Measurements from ENCODE around the gene CBLC. TPM values are rescaled to one million over a fixed set of nuclear protein-coding genes. Genes with fewer than 3 reads are reported as not detected.
A peak's percentile ranks its signal among the peaks of the same experiment; 100 is the strongest.

CBLC gene
- total and polyA plus RNA-seq, 2 experiments from 2014 or later: not detected

DNA sequence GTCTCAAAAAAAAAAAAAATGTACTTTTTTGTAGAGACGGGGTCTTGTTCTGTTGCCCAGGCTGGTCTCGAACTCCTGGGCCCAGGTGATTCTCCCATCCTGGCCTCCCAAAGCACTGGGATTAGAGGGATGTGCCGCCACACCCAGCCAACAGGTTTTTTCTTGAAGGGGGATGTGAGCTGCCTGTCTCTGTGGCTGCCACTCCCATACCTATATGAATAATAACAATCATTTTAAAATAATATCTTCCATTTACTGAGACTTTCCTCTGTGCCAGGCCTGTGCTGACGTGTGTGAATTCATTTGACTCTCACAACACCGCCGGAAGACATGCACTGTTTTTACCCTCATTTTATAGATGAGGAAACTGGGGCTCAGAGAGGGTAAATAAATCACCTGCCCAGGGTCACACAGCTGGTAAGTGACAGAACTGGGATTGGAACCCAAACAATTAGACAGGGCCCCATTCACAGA, 36.4 kb upstream of the CBLC start:
- H4K20me1 ChIP-seq (ENCODE audit: insufficient read depth): no peaks in the 10 kb centered on the region
- H3F3A ChIP-seq (ENCODE audit: insufficient read depth): peaks cover 33% of the 10 kb centered on the region
- H3K4me3 ChIP-seq: no peak overlapping the region
- in situ Hi-C loops (cut with MboI): no loop called here
- H3K79me2 ChIP-seq (ENCODE audit: insufficient read depth): no peaks in the 10 kb centered on the region
- no peaks in the 10 kb centered on the region for H3K9me2 ChIP-seq (ENCODE audit: insufficient read depth)
- no peaks in the 10 kb centered on the region for H3K27me3 ChIP-seq (replicated peaks; ENCODE audit: insufficient read depth)
- peak overlapping the region; percentile 66 for H3K27ac ChIP-seq
- peak overlapping the region; percentile 8 for H3K4me2 ChIP-seq (ENCODE audit: unreplicated experiment)
- peak; percentile 53 for DNase-seq
- H3K36me3 ChIP-seq (ENCODE audit: low read depth): no peaks in the 10 kb centered on the region
- no peaks in the 10 kb centered on the region for H3K9me3 ChIP-seq (ENCODE audit: low read depth)
- no peak overlapping the region for H2AFZ ChIP-seq
- H3K9ac ChIP-seq: peak overlapping the region; percentile 48
- H3K4me1 ChIP-seq (ENCODE audit: insufficient read depth): peaks cover 64% of the 10 kb centered on the region
- 38 to 51% methylated on average over 6 of the region's 6 CpGs for WGBS, 2 experiments (ENCODE audit: low coverage in 1 of 2, low lambda C conversion rate in 2 of 2, missing lambda C conversion rate in 2 of 2)
- TF ChIP-seq EZH2 (IDR thresholded peaks at IDR 0.05; ENCODE audit: insufficient read depth, poor library complexity, severe bottlenecking) (no peak), EZH2phosphoT487 (IDR thresholded peaks at IDR 0.05; ENCODE audit: insufficient read depth, low read depth) (no peak)

- H3K4me3 ChIP-seq: peak overlapping the region; percentile 39
- H3K79me2 ChIP-seq (ENCODE audit: insufficient read depth): no peaks in the 10 kb centered on the region
- peak; percentile 98 for DNase-seq
- TF ChIP-seq EZH2phosphoT487 (IDR thresholded peaks at IDR 0.05; ENCODE audit: insufficient read depth, low read depth): no peak
- TF ChIP-seq EZH2 (IDR thresholded peaks at IDR 0.05; ENCODE audit: insufficient read depth, poor library complexity, severe bottlenecking): no peak
- no peaks in the 10 kb centered on the region for H3K27me3 ChIP-seq (replicated peaks; ENCODE audit: insufficient read depth)
- H3K27ac ChIP-seq: peak overlapping the region; percentile 93
- in situ Hi-C loops (cut with MboI): no loop called here
- peaks cover 62% of the 10 kb centered on the region for H3K4me1 ChIP-seq (ENCODE audit: insufficient read depth)
- no peak overlapping the region for H2AFZ ChIP-seq
- H3K9me2 ChIP-seq (ENCODE audit: insufficient read depth): no peaks in the 10 kb centered on the region
- H3K9ac ChIP-seq: peak overlapping the region; percentile 80
- H3K4me2 ChIP-seq (ENCODE audit: unreplicated experiment): peak overlapping the region; percentile 56
- no peaks in the 10 kb centered on the region for H3K36me3 ChIP-seq (ENCODE audit: low read depth)
- peaks cover 30% of the 10 kb centered on the region for H3F3A ChIP-seq (ENCODE audit: insufficient read depth)
- H3K9me3 ChIP-seq (ENCODE audit: low read depth): no peaks in the 10 kb centered on the region
- WGBS, 2 experiments (ENCODE audit: low coverage in 1 of 2, low lambda C conversion rate in 2 of 2, missing lambda C conversion rate in 2 of 2): 0 to 1% methylated on average over 12 to 13 of the region's 13 CpGs
- no peaks in the 10 kb centered on the region for H4K20me1 ChIP-seq (ENCODE audit: insufficient read depth)
Observed at GRCh38 chr19:44741841-44742329, 35.8 kb upstream of the CBLC start.

DNA sequence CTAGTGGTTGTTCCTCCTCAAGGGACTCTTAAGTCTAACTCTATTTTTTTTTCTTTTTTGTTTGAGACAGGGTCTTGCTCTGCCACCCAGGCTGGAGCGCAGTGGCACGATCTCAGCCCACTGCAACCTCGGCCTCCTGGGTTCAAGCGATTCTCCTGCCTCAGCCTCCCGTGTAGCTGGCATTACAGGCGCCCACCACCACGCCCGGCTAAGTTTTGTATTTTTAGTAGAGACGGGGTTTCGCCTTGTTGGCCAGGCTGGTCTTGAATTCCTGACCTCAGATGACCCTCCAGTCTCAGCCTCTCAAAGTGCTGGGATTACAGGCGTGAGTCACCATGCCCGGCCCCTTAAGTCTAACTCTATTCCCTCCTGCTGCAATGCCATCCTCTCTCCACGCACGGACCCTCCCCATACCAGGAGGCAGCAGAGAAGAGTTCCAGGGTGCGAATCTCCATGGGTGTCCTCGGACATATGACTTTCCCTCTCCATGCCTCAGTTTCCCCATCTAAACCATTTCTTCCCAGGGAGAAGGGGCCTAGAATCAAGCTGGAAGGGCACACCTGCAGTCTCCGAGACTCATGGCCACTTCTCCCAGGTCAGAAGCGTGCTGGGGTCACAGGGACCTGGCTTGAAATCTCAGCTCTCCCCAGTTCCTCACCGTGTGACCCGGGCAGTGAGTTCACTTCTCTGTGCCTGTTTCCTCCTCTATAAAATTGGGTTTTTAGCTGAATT, 35.2 kb upstream of the CBLC start:
- Histone ChIP-seq H3K36me3 (ENCODE audit: low read depth) (no peaks in the 10 kb centered on the region), H3K4me3 (peak overlapping the region; percentile 39), H3K27ac (peak overlapping the region; percentile 93), H3K9me2 (ENCODE audit: insufficient read depth) (no peaks in the 10 kb centered on the region), H2AFZ (no peak overlapping the region), H3K9ac (peak overlapping the region; percentile 80), H3K27me3 (replicated peaks; ENCODE audit: insufficient read depth) (no peaks in the 10 kb centered on the region), H3F3A (ENCODE audit: insufficient read depth) (peaks cover 26% of the 10 kb centered on the region), H3K79me2 (ENCODE audit: insufficient read depth) (no peaks in the 10 kb centered on the region), H3K4me2 (ENCODE audit: unreplicated experiment) (peak overlapping the region; percentile 56), H4K20me1 (ENCODE audit: insufficient read depth) (no peaks in the 10 kb centered on the region), H3K4me1 (ENCODE audit: insufficient read depth) (peaks cover 59% of the 10 kb centered on the region), H3K9me3 (ENCODE audit: low read depth) (no peaks in the 10 kb centered on the region)
- TF ChIP-seq EZH2 (IDR thresholded peaks at IDR 0.05; ENCODE audit: insufficient read depth, poor library complexity, severe bottlenecking): no peak
- TF ChIP-seq EZH2phosphoT487 (IDR thresholded peaks at IDR 0.05; ENCODE audit: insufficient read depth, low read depth): no peak
- DNase-seq: peak; percentile 68
- in situ Hi-C loops (cut with MboI): no loop called here
- 15 to 21% methylated on average over 20 of the region's 20 CpGs for WGBS, 2 experiments (ENCODE audit: low coverage in 1 of 2, low lambda C conversion rate in 2 of 2, missing lambda C conversion rate in 2 of 2)

DNA sequence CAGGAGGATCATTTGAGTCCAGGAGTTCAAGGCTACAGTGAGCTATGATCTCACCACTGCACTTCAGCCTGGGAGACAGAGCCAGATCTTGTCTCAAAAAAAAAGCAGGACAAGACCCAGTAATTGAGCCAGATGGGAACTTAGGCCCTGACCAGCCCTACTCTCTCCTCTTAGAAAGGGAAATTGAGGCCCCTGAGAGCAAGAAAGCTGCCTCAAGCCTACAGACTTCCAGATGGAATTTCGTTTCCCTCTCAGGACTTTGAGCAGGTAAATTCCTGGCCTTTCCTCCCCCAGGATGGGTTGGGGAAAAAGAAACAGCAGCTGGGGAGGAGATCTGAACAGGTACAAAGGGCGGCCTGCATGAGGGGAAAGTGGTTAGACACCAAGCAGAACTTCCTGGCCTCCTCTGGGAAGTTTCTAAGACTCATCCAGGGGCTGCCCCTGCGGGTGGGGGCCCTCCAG, 32.8 kb upstream of the CBLC start:
- H2AFZ ChIP-seq: 0 out of 2 replicates have a peak overlapping the region, but pooled peaks have one; percentile 34
- 49 to 51% methylated on average over 3 of the region's 3 CpGs for WGBS, 2 experiments (ENCODE audit: low coverage in 1 of 2, low lambda C conversion rate in 2 of 2, missing lambda C conversion rate in 2 of 2)
- TF ChIP-seq EZH2 (IDR thresholded peaks at IDR 0.05; ENCODE audit: insufficient read depth, poor library complexity, severe bottlenecking) (no peak), EZH2phosphoT487 (IDR thresholded peaks at IDR 0.05; ENCODE audit: insufficient read depth, low read depth) (no peak)

More for the DNA sequence above, 32.8 kb upstream of the CBLC start:
- Histone ChIP-seq H3K36me3 (ENCODE audit: low read depth) (no peaks in the 10 kb centered on the region), H3K4me2 (ENCODE audit: unreplicated experiment) (peak overlapping the region; percentile 59), H3K9me3 (ENCODE audit: low read depth) (no peaks in the 10 kb centered on the region), H3K27me3 (replicated peaks; ENCODE audit: insufficient read depth) (no peaks in the 10 kb centered on the region), H3K79me2 (ENCODE audit: insufficient read depth) (peaks cover 12% of the 10 kb centered on the region), H3F3A (ENCODE audit: insufficient read depth) (peaks cover 18% of the 10 kb centered on the region), H3K9ac (peak overlapping the region; percentile 74), H3K4me1 (ENCODE audit: insufficient read depth) (peaks cover 38% of the 10 kb centered on the region), H3K4me3 (no peak overlapping the region; the same call in 1 of the 2 replicates), H3K27ac (peak overlapping the region; percentile 83), H4K20me1 (ENCODE audit: insufficient read depth) (no peaks in the 10 kb centered on the region), H3K9me2 (ENCODE audit: insufficient read depth) (no peaks in the 10 kb centered on the region)
- peak; percentile 55 for DNase-seq
- in situ Hi-C loops (cut with MboI): no loop called here
